BLaER1 (cell line): ENCODE data around the gene SERBP1.

ENCODE experiments used
- H3K27ac ChIP-seq: shearing (Covaris generic); formaldehyde crosslinking; 2 replicates; pipeline ENCODE4 v1.8.1; 2022
- H3K27me3 ChIP-seq: shearing (Covaris generic); formaldehyde crosslinking; 2 replicates; pipeline ENCODE4 v1.8.1; 2022
- H3K36me3 ChIP-seq: shearing (Covaris generic); formaldehyde crosslinking; 2 replicates; pipeline ENCODE4 v1.8.1; 2022
- H3K4me1 ChIP-seq: shearing (Covaris generic); formaldehyde crosslinking; 2 replicates; pipeline ENCODE4 v1.8.1; 2022
- H3K4me2 ChIP-seq: shearing (Covaris generic); formaldehyde crosslinking; 2 replicates; pipeline ENCODE4 v1.8.1; 2022
- H3K4me3 ChIP-seq: shearing (Covaris generic); formaldehyde crosslinking; 2 replicates; pipeline ENCODE4 v1.8.1; 2022
- H3K9ac ChIP-seq: shearing (Covaris generic); formaldehyde crosslinking; 2 replicates; pipeline ENCODE4 v1.8.1; 2022
- H3K9me3 ChIP-seq: shearing (Covaris generic); formaldehyde crosslinking; 2 replicates; pipeline ENCODE4 v1.8.1; 2022
- H4K20me1 ChIP-seq: shearing (Covaris generic); formaldehyde crosslinking; 2 replicates; pipeline ENCODE4 v1.8.1; 2022
- Cebpa-rat ChIP-seq: shearing (Covaris generic); IDR thresholded peaks from 2 replicates; pipeline ENCODE4 v1.8.1; 2022

The SERBP1 gene

DNA sequence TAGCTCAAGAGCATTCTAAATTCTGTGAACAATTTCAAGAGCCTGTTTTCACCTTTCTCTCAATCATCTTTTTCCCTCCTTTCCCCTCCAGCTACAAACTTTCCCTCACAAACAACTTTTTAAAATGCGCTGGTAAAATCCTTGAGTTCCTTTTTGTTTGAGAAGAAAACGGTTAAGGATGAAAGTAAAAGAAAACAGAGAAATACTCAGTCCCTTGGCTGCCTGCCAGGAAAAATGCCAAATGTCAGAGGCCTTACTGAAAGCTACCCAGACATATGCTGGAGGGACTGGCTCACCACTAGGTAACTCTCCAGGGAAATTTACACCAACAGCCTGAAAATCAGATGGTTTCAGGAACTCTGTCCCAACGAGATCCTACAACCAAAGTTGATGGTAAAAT lies 11.0 kb upstream of the SERBP1 start:
- Histone ChIP-seq H3K9me3 (no peaks in the 10 kb centered on the region), H3K9ac (peak overlapping the region; percentile 6; the same call in 1 of the 2 replicates), H3K36me3 (no peaks in the 10 kb centered on the region), H3K27me3 (no peaks in the 10 kb centered on the region), H3K4me3 (no peak overlapping the region), H3K4me1 (peaks cover 28% of the 10 kb centered on the region), H3K27ac (peak overlapping the region; percentile 55), H4K20me1 (no peaks in the 10 kb centered on the region), H3K4me2 (peak overlapping the region; percentile 66)
- TF ChIP-seq Cebpa-rat = no peak

DNA sequence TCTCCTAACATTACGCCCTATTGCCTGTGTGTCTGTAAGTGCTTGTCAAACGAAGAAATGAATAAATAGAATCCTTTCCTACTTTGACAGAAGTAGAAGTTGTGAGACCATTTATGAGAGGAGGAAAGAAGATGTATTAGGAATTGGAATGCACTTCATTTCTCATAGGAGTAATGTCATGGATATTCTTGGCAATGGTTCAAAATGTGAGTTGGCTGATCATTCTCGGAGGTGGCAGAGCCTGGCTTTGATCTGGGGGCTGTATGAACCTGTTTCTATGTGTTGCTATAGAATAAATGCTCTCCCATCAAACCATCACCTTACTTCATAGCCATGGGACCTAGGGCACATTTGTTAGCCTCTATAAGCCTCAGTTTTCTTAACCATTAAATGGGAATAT lies 10.1 kb upstream of the SERBP1 start:
- Histone ChIP-seq H3K27me3 (no peaks in the 10 kb centered on the region), H3K4me3 (no peak overlapping the region), H3K4me1 (peaks cover 23% of the 10 kb centered on the region), H3K4me2 (0 out of 2 replicates have a peak overlapping the region, but pooled peaks have one; percentile 66), H4K20me1 (no peaks in the 10 kb centered on the region), H3K36me3 (no peaks in the 10 kb centered on the region), H3K9me3 (no peaks in the 10 kb centered on the region), H3K9ac (no peak overlapping the region), H3K27ac (no peak overlapping the region)
- TF ChIP-seq Cebpa-rat = no peak

DNA sequence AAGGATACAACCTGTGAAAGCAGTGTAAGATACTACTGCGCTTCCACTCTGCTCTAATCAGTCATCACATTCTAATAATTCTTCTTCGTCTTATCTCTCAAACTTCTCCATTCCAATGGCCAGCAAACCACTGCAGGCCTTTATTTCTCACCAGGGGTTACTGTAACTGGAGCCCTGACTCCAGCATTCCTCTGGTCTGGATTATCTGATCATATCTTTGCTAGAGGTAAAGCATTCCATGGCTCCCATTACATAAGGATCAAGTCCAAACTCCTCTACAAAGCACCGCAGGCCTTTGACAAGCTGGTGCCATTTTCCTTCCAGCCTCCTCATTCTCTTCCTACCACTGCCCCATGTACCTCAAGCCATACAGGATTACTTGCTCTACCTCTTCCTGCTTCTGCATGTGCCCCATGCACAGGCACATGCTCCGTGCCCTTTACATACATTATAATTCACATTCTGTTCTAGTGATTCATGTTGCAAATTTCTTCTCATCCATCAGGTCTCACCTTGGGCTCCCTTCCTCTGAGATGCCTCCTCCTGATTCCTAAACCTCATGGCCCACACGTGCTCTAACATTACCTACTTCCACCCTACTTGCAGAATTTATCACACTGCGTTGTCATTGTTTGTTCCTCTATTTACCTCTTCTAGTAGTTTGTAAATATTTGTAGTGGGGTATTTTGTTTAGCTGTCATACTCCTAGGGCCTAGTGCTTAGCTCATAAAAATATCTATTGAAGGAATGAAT lies 9.3 kb upstream of the SERBP1 start:
- no peaks in the 10 kb centered on the region for H4K20me1 ChIP-seq
- H3K4me3 ChIP-seq = no peak overlapping the region
- no peak overlapping the region for H3K4me2 ChIP-seq
- H3K9me3 ChIP-seq = no peaks in the 10 kb centered on the region
- TF ChIP-seq Cebpa-rat = no peak
- H3K9ac ChIP-seq = no peak overlapping the region
- peaks cover 26% of the 10 kb centered on the region for H3K4me1 ChIP-seq
- no peaks in the 10 kb centered on the region for H3K36me3 ChIP-seq
- H3K27ac ChIP-seq = no peak overlapping the region
- H3K27me3 ChIP-seq = no peaks in the 10 kb centered on the region

DNA sequence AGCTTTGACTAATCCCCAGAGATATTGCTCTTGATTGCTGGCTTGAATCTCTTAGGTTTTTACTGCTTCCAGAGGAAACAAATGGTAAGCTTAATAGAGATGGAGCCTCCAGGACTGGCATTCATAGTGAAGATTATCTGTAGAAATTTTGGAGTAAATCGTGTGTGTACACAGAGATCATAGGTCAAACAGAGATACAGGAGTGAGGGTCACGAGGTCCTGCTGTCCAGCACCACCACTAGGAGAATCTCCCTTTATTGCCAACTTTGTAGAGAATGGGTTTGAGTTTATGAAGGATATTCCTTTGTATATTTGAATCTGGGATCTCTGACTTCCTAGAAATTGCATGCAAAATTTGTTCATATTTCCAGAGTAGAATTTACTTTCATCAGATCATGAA lies 7.8 kb upstream of the SERBP1 start:
- Histone ChIP-seq H3K9ac (no peak overlapping the region), H3K36me3 (no peaks in the 10 kb centered on the region), H3K27ac (no peak overlapping the region), H3K4me3 (no peak overlapping the region), H3K4me2 (no peak overlapping the region), H3K27me3 (no peaks in the 10 kb centered on the region), H3K9me3 (no peaks in the 10 kb centered on the region), H3K4me1 (peaks cover 41% of the 10 kb centered on the region), H4K20me1 (no peaks in the 10 kb centered on the region)
- no peak for TF ChIP-seq Cebpa-rat

DNA sequence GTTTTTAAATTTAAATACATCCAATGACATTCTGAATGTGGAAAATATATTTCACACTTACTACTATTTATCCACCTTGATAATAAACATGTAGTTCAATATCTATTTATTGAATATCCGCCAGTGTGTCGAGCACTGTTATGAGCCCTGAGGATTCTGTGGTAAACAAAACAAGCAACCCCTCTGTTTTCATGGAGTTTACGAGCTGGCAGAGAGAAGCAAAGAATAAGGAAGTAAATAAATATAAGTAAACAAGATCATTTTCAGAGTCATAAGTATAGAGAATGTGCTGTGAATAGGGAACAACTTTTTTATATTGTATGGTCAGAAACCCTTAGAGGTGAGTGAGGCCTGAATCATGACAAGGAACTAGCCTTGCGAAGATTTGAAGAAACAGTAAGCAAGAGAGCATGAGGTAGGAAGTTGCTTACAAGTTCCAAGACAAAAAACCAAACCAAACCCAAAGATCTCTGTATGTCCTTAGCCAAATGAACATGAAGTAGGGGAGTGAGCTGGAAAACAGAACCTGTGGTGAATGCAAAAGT lies 6.4 kb upstream of the SERBP1 start:
- peaks cover 46% of the 10 kb centered on the region for H3K4me1 ChIP-seq
- H3K27me3 ChIP-seq = no peaks in the 10 kb centered on the region
- TF ChIP-seq Cebpa-rat = no peak
- H3K27ac ChIP-seq = no peak overlapping the region
- no peaks in the 10 kb centered on the region for H4K20me1 ChIP-seq
- H3K36me3 ChIP-seq = no peaks in the 10 kb centered on the region
- H3K9ac ChIP-seq = no peak overlapping the region
- H3K4me3 ChIP-seq = no peak overlapping the region
- no peaks in the 10 kb centered on the region for H3K9me3 ChIP-seq
- H3K4me2 ChIP-seq = no peak overlapping the region

DNA sequence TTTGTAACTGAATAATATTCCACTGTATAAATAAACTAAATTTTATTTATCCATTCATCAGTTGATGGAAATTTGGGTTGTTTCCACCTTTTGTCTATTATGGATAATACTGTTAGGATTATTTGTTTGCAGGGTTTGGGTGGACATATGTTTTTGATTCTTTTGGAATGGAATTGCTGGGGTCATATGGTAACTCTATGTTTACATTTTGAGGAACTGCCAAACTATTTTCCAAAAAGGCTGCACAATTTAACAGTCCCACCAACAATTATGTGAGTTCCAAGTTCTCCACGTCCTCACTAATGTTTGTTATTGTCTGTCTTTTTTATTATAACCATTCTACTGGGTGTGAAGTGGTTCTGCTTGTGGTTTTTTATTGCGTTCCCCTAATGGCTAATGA lies 4.3 kb upstream of the SERBP1 start:
- TF ChIP-seq Cebpa-rat = no peak
- H3K27ac ChIP-seq = no peak overlapping the region
- peaks cover 38% of the 10 kb centered on the region for H3K4me1 ChIP-seq
- H3K9me3 ChIP-seq = no peaks in the 10 kb centered on the region
- H3K4me3 ChIP-seq = no peak overlapping the region
- peak overlapping the region; percentile 43; the same call in 1 of the 2 replicates for H3K4me2 ChIP-seq
- H3K36me3 ChIP-seq = no peaks in the 10 kb centered on the region
- H4K20me1 ChIP-seq = peaks cover 5% of the 10 kb centered on the region
- H3K27me3 ChIP-seq = no peaks in the 10 kb centered on the region
- H3K9ac ChIP-seq = no peak overlapping the region

DNA sequence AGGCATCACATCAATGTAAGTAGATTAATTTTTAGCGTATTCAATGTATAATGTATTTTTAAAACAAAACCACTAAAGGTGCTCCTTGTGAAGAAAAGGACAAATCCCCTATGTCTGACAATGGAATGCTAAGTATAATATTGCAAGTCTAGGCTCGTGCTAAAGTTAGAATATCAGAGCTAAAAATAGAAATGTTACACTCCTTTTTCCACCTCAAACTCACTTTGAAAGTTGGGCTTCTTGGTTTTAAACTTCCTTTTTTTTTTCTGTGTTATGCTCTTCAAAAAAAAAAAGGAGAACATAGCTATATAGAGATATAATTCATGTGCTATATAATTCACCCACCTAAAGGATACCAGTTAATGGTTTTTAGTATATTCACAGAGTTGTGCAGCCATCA lies 3.6 kb upstream of the SERBP1 start:
- Histone ChIP-seq H3K4me3 (no peak overlapping the region), H3K9ac (no peak overlapping the region), H3K4me2 (peak overlapping the region; percentile 43), H4K20me1 (peaks cover 12% of the 10 kb centered on the region), H3K9me3 (no peaks in the 10 kb centered on the region), H3K4me1 (peaks cover 38% of the 10 kb centered on the region), H3K36me3 (0 out of 2 replicates have a peak, but pooled peaks cover 4% of the 10 kb centered on the region), H3K27ac (no peak overlapping the region; the same call in 1 of the 2 replicates), H3K27me3 (no peaks in the 10 kb centered on the region)
- no peak for TF ChIP-seq Cebpa-rat

DNA sequence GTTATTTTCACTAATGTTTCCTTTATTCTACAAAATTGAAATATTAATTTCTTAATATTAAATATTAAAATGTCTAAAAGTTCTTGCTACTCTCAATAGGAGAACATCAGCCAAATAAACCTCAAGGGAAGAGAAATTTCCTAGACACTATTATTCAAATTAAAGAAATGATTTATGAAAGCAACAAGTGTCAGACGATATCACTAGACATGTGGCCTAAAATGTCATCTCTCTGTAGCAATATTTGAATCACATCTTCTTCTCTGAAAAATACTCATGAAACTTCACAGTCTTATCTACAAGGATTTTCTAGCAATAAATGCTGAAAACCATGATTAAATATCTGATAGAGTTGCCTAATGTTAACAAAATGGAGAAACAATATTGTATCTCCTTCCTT lies 2.5 kb upstream of the SERBP1 start:
- no peaks in the 10 kb centered on the region for H3K27me3 ChIP-seq
- H3K27ac ChIP-seq = no peak overlapping the region; the same call in 1 of the 2 replicates
- H3K4me3 ChIP-seq = no peak overlapping the region
- H3K4me2 ChIP-seq = peak overlapping the region; percentile 43
- no peak for TF ChIP-seq Cebpa-rat
- H3K9me3 ChIP-seq = no peaks in the 10 kb centered on the region
- H4K20me1 ChIP-seq = peaks cover 23% of the 10 kb centered on the region
- peaks cover 12% of the 10 kb centered on the region; the same call in 1 of the 2 replicates for H3K36me3 ChIP-seq
- H3K4me1 ChIP-seq = peaks cover 38% of the 10 kb centered on the region
- no peak overlapping the region for H3K9ac ChIP-seq

DNA sequence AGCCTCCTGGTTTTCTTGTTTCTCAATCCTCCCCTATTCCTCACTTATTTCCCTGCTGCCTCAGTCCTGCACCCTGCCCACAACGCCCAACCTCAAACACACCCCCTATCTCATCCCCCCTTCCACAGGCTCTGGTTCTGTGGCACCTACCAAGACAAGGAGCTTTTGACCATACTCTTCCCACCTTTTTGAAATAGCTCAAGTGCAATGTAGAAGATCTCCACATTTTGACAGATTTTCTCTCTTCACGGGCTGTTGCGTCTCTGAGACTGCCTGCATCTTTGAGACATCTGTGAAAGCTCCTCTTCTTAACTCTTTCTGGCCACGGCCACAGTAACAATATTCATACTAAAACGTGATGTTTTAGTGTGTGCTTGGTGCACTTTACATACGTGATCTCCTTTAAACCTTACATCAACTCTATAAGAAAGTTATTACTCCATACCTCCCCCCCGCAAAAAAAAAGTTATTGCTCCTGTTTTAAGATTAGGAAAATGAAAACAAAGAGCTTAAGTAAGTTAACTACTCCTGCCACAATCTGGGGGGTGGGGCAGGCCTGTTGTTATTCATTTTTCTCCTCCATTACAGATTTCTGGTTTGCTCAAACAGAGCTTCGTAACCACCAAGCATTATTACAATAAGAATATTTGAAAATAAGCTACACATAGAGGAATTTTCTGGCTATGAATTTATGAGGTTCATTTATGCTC lies 1.8 kb upstream of the SERBP1 start:
- no peak for TF ChIP-seq Cebpa-rat
- peak overlapping the region; percentile 83 for H3K4me2 ChIP-seq
- H3K4me3 ChIP-seq = no peak overlapping the region
- no peaks in the 10 kb centered on the region for H3K9me3 ChIP-seq
- H3K27ac ChIP-seq = peak overlapping the region; percentile 98; the same call in 1 of the 2 replicates
- no peaks in the 10 kb centered on the region for H3K27me3 ChIP-seq
- peaks cover 43% of the 10 kb centered on the region for H3K4me1 ChIP-seq
- H3K36me3 ChIP-seq = peaks cover 19% of the 10 kb centered on the region; the same call in 1 of the 2 replicates
- peak overlapping the region; percentile 99; the same call in 1 of the 2 replicates for H3K9ac ChIP-seq
- H4K20me1 ChIP-seq = peaks cover 30% of the 10 kb centered on the region

DNA sequence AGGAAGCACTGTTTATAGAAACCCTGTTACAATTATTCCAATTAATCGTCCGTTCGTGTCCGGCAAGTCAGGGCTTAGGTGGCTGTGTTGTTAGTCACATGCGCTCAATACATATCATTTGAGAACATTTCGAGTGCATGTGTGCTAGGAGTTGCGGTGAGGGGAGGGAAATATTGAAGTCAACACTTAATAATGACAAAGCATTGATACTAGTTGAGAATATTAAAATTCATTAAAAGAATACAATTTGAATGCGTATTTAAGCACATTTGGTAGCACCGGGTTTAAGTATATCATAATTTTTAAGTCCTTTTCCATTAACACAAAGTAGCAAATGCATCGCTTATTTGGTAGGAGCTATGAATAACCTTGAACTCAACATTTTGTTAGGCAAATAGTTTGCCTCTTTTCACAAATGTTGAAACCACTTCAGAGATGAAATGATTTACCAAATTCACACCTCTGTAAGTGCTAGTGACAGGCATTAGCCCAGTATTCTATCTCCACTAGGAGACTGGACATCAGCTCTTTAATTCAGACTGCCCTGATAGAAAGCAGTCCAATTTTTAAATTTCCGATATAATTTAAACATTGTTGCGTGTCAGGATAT lies 1.1 kb upstream of the SERBP1 start:
- Histone ChIP-seq H3K27me3 (no peaks in the 10 kb centered on the region), H3K9me3 (no peaks in the 10 kb centered on the region), H3K4me1 (peaks cover 51% of the 10 kb centered on the region), H4K20me1 (peaks cover 37% of the 10 kb centered on the region), H3K4me3 (peak overlapping the region; percentile 94), H3K27ac (peak overlapping the region; percentile 98), H3K4me2 (peak overlapping the region; percentile 83), H3K9ac (peak overlapping the region; percentile 99), H3K36me3 (peaks cover 27% of the 10 kb centered on the region; the same call in 1 of the 2 replicates)
- TF ChIP-seq Cebpa-rat = no peak
